ENCODE results near the gene NLRC5. TPM values are rescaled to one million over a fixed set of nuclear protein-coding genes. Genes with fewer than 3 reads are reported as not detected.
A peak's percentile ranks its signal among the peaks of the same experiment; 100 is the strongest.

NLRC5 gene
- 10 to 100 TPM in 1 of 10 donors, 1 to 10 TPM in 9; 2.4 to 11.2 (median 4.9) TPM for polyA plus RNA-seq (ENCODE audit: insufficient read length in 10 of 10)
- long read RNA-seq, donor 1, partial matches to known transcripts = 0 of 1 reads
- long read RNA-seq, donor 1, other reads (novel, unspliced or antisense) = 0 of 1 reads
- long read RNA-seq, donor 2 = 0 reads
- long read RNA-seq, donor 3 = 0 reads
- long read RNA-seq, donor 4 = 0 reads
- long read RNA-seq, donor 5 = 0 reads
- long read RNA-seq, donor 6 = 0 reads
- long read RNA-seq, donor 7, partial matches to known transcripts = 0 of 1 reads
- long read RNA-seq, donor 7, other reads (novel, unspliced or antisense) = 0 of 1 reads
- long read RNA-seq, donor 8 = 0 reads
- long read RNA-seq, donor 9 = 0 reads

- peak; percentile 74 to 94 (median 75) for DNase-seq
These were observed at the start of gene NLRC5 for GRCh38 chr16:56988948-56989945. TSS of gene NLRC5 (plus strand) at chr16:56989557. CDS start at chr16:57020713, 31,156 bp downstream.

- DNase-seq = no peak
These were observed 49.6 kb upstream of the NLRC5 start for GRCh38 chr16:56939801-56940200.

GRCh38 chr16:56941092-56941491 lies 48.3 kb upstream of the NLRC5 start:
- DNase-seq = no peak

GRCh38 chr16:56941856-56942331 lies 47.5 kb upstream of the NLRC5 start:
- no peak for DNase-seq

GRCh38 chr16:56943761-56944375 lies 45.5 kb upstream of the NLRC5 start:
- DNase-seq = no peak

GRCh38 chr16:56944954-56945839 lies 44.2 kb upstream of the NLRC5 start:
- no peak for DNase-seq

- DNase-seq = no peak
These were observed 43.4 kb upstream of the NLRC5 start for GRCh38 chr16:56945847-56946527.

GRCh38 chr16:56946767-56947603 lies 42.4 kb upstream of the NLRC5 start:
- DNase-seq = no peak

- DNase-seq = no peak
These were observed 41.8 kb upstream of the NLRC5 start for GRCh38 chr16:56947604-56947995.

GRCh38 chr16:56948234-56948633 lies 41.1 kb upstream of the NLRC5 start:
- no peak for DNase-seq

- DNase-seq = no peak
These were observed 39.3 kb upstream of the NLRC5 start for GRCh38 chr16:56950051-56950450.

GRCh38 chr16:56950455-56950854 lies 38.9 kb upstream of the NLRC5 start:
- DNase-seq = no peak

- peak in 1 of 3 donors; percentile 63 for DNase-seq
These were observed 38.2 kb upstream of the NLRC5 start for GRCh38 chr16:56950881-56951771.

- no peak for DNase-seq
These were observed 36.4 kb upstream of the NLRC5 start for GRCh38 chr16:56953006-56953405.

- no peak for DNase-seq
These were observed 33.3 kb upstream of the NLRC5 start for GRCh38 chr16:56956076-56956475.

- no peak for DNase-seq
These were observed 32.6 kb upstream of the NLRC5 start for GRCh38 chr16:56956756-56957155.

- no peak for DNase-seq
These were observed 28.6 kb upstream of the NLRC5 start for GRCh38 chr16:56960681-56961281.

GRCh38 chr16:56961386-56961785 lies 28.0 kb upstream of the NLRC5 start:
- no peak for DNase-seq

Measured in muscle of back (tissue), 13 donors.